HUDEP-2 (cell line): ENCODE results near the gene ZNF57.
"Not testable (repeated sequence)": the region's sequence is repeated elsewhere in the genome, so short reads cannot be mapped to it uniquely, and the experiment has no call there.

Source experiments
- DNase-seq, 76 experiments: peaks; one replicate each; lab custom pipeline; 2025; ENCODE audit not compliant: unreplicated experiment in 76 of 76; lab: John Stamatoyannopoulos, UW

Gene ZNF57

GRCh38 chr19:2950286-2951124 is 49.8 kb downstream of the ZNF57 start:
- DNase-seq: peak; percentile 95 to 100 (median 100)

- no peak for DNase-seq
Observed at GRCh38 chr19:2952953-2953481, 52.3 kb downstream of the ZNF57 start.

- DNase-seq: no peak
Observed at GRCh38 chr19:2957160-2957559, 56.4 kb downstream of the ZNF57 start.

- DNase-seq: no peak
Observed at GRCh38 chr19:2960120-2960519, 59.4 kb downstream of the ZNF57 start.

GRCh38 chr19:2962018-2962670 is 61.4 kb downstream of the ZNF57 start:
- peak in 34 of 76 experiments; percentile 4 to 62 (median 32) for DNase-seq

GRCh38 chr19:2963122-2963521 is 62.4 kb downstream of the ZNF57 start:
- DNase-seq: no peak

GRCh38 chr19:2963631-2964030 is 62.9 kb downstream of the ZNF57 start:
- not testable (repeated sequence) for DNase-seq

GRCh38 chr19:2964874-2965273 is 64.1 kb downstream of the ZNF57 start:
- DNase-seq: no peak

GRCh38 chr19:2967972-2968371 is 67.2 kb downstream of the ZNF57 start:
- DNase-seq: no peak
